Measurements from ENCODE around the gene CCDC174.

The CCDC174 gene

DNA sequence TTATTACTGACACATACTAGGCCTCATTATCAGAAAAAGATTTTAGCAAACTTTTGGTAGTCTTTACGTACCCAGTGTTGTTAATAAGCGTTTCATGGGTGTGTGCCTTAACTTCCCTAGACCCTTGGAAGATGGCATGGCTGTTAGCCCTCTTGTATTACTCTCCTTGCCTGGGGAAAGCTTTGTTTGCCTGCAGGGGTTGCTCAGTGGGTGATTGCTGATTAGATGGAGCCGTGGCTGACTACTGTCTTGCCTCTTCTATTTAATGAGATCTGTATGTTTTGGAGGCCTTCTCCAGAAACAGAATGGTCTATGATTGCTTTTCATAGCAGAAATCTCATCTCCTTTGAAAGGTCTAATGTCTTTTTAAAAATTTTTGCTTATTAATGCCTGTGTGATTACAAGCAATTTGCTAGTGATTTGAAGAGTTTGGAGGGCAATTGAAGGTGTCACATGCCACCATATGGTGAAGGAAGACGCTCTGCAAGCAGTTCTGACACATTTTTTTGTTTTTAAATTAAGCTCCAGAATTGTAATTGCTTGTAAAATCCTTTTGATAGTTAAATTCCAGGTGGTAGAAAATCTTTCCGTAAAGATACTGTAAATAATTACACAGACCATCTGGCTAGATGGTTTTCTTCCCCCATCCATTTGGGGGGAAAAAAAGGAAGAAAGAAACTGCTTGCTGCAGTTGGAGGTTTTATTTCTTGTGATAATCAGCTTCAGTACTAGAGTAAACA is 12.0 kb downstream of the CCDC174 start:
- H3K4me1 ChIP-seq (ENCODE audit: insufficient read depth, low read length, severe bottlenecking) = no peaks in the 10 kb centered on the region
- no peak overlapping the region for H3K27ac ChIP-seq (ENCODE audit: low read depth, low read length, poor library complexity, severe bottlenecking)
- H3K79me2 ChIP-seq (ENCODE audit: insufficient read depth, low read length) = no peaks in the 10 kb centered on the region
- no peak overlapping the region for H3K4me3 ChIP-seq (ENCODE audit: low read depth, low read length, poor library complexity, severe bottlenecking)
- TF ChIP-seq, protein P1, sequence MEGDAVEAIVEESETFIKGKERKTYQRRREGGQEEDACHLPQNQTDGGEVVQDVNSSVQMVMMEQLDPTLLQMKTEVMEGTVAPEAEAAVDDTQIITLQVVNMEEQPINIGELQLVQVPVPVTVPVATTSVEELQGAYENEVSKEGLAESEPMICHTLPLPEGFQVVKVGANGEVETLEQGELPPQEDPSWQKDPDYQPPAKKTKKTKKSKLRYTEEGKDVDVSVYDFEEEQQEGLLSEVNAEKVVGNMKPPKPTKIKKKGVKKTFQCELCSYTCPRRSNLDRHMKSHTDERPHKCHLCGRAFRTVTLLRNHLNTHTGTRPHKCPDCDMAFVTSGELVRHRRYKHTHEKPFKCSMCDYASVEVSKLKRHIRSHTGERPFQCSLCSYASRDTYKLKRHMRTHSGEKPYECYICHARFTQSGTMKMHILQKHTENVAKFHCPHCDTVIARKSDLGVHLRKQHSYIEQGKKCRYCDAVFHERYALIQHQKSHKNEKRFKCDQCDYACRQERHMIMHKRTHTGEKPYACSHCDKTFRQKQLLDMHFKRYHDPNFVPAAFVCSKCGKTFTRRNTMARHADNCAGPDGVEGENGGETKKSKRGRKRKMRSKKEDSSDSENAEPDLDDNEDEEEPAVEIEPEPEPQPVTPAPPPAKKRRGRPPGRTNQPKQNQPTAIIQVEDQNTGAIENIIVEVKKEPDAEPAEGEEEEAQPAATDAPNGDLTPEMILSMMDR (IDR thresholded peaks at IDR 0.05; ENCODE audit: low read length) = no peak
- no peak for TF ChIP-seq EZH2 (IDR thresholded peaks at IDR 0.05; ENCODE audit: borderline replicate concordance, low read length)
- H2AFZ ChIP-seq (ENCODE audit: low read length) = no peak overlapping the region
- H3F3A ChIP-seq (ENCODE audit: insufficient read depth, low read length) = no peaks in the 10 kb centered on the region
- no peaks in the 10 kb centered on the region for H3K27me3 ChIP-seq (ENCODE audit: insufficient read depth, low read length)
- H3K9me2 ChIP-seq (ENCODE audit: low read depth, low read length) = no peaks in the 10 kb centered on the region
- no peaks in the 10 kb centered on the region for H4K20me1 ChIP-seq (ENCODE audit: insufficient read depth, low read length)
- no peak overlapping the region for H3K4me2 ChIP-seq (ENCODE audit: low read length)
- H3K9me3 ChIP-seq (ENCODE audit: low read length) = no peaks in the 10 kb centered on the region
- no peak overlapping the region for H3K9ac ChIP-seq (ENCODE audit: low read length)
- peaks cover 98% of the 10 kb centered on the region for H3K36me3 ChIP-seq (ENCODE audit: insufficient read depth, low read length)

DNA sequence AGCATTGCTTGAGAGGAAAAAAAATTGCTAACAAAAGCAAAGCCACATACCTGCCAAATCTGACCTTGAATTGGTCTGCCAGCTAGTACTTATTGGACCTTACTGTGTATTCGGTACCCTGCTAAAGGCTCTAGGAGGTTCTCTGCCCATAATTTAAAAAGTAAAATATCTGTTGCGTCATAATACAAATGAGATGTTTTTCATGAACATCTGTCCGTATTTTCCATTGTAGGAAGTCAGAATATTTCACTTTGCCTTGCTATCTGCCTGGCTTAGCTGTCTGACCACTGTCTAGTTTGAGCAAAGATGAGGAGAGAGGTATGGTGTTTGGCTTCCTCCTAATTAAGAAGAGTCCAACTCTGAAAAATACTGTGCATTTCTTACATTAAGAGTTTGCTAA is 12.6 kb downstream of the CCDC174 start:
- Histone ChIP-seq H3K4me3 (ENCODE audit: low read depth, low read length, poor library complexity, severe bottlenecking) (no peak overlapping the region), H3K4me1 (ENCODE audit: insufficient read depth, low read length, severe bottlenecking) (no peaks in the 10 kb centered on the region), H3K4me2 (ENCODE audit: low read length) (no peak overlapping the region), H3K27me3 (ENCODE audit: insufficient read depth, low read length) (no peaks in the 10 kb centered on the region), H3K9me3 (ENCODE audit: low read length) (no peaks in the 10 kb centered on the region), H3K79me2 (ENCODE audit: insufficient read depth, low read length) (no peaks in the 10 kb centered on the region), H2AFZ (ENCODE audit: low read length) (no peak overlapping the region), H3F3A (ENCODE audit: insufficient read depth, low read length) (no peaks in the 10 kb centered on the region), H4K20me1 (ENCODE audit: insufficient read depth, low read length) (no peaks in the 10 kb centered on the region), H3K9ac (ENCODE audit: low read length) (no peak overlapping the region), H3K36me3 (ENCODE audit: insufficient read depth, low read length) (peaks cover 98% of the 10 kb centered on the region), H3K27ac (ENCODE audit: low read depth, low read length, poor library complexity, severe bottlenecking) (no peak overlapping the region), H3K9me2 (ENCODE audit: low read depth, low read length) (no peaks in the 10 kb centered on the region)
- TF ChIP-seq EZH2 (IDR thresholded peaks at IDR 0.05; ENCODE audit: borderline replicate concordance, low read length) = no peak
- TF ChIP-seq, protein P1 (IDR thresholded peaks at IDR 0.05; ENCODE audit: low read length) = no peak

DNA sequence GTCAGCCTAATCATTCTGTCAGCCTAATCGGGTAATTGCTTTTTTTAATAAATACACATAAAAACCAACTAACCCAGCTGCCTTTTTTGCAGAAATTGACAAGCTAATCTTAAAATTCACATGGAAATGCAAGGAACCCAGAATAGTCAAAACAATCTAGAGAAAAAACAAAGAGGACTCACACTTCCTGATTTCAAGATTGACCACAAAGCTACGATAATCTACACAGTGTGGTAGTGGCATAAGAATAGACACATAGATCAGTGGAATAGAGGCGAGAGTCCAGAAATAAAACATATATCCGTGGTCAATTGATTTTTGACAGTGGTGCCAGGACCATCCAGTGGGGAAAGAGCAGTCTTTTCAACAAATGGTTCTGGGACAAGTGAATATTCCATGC is 21.0 kb downstream of the CCDC174 start:
- Histone ChIP-seq H3K79me2 (ENCODE audit: insufficient read depth, low read length) (no peaks in the 10 kb centered on the region), H3F3A (ENCODE audit: insufficient read depth, low read length) (no peaks in the 10 kb centered on the region), H3K4me1 (ENCODE audit: insufficient read depth, low read length, severe bottlenecking) (peaks cover 51% of the 10 kb centered on the region), H4K20me1 (ENCODE audit: insufficient read depth, low read length) (no peaks in the 10 kb centered on the region), H3K27me3 (ENCODE audit: insufficient read depth, low read length) (no peaks in the 10 kb centered on the region), H3K27ac (ENCODE audit: low read depth, low read length, poor library complexity, severe bottlenecking) (peak overlapping the region; percentile 52), H3K9me3 (ENCODE audit: low read length) (no peaks in the 10 kb centered on the region), H3K4me2 (ENCODE audit: low read length) (no peak overlapping the region), H3K9ac (ENCODE audit: low read length) (no peak overlapping the region), H3K36me3 (ENCODE audit: insufficient read depth, low read length) (peaks cover 53% of the 10 kb centered on the region), H3K4me3 (ENCODE audit: low read depth, low read length, poor library complexity, severe bottlenecking) (no peak overlapping the region), H3K9me2 (ENCODE audit: low read depth, low read length) (no peaks in the 10 kb centered on the region), H2AFZ (ENCODE audit: low read length) (no peak overlapping the region)
- TF ChIP-seq EZH2 (IDR thresholded peaks at IDR 0.05; ENCODE audit: borderline replicate concordance, low read length) = no peak
- TF ChIP-seq, protein P1 (IDR thresholded peaks at IDR 0.05; ENCODE audit: low read length) = no peak
